GM10248 (cell line): ENCODE data around the gene ZNHIT1.

Experiments used
- CTCF ChIA-PET: fragments of 300-600 bp; sonication (Branson Sonifier 250); formaldehyde crosslinking; extraction: SDS; loops from one replicate; lab custom pipeline; 2021; ENCODE audit warnings: antibody characterized with exemption; lab: Yijun Ruan, JAX
- POLR2A ChIA-PET: fragments of 350-650 bp; sonication (Branson Sonifier 250); formaldehyde crosslinking; extraction: SDS; loops from one replicate; lab custom pipeline; 2020; ENCODE audit warnings: antibody characterized with exemption; lab: Yijun Ruan, JAX
- DNase-seq: peaks from one replicate; pipeline ENCODE4 v3.0.0; 2012; ENCODE audit errors: extremely low spot score
- TF ChIP-seq, protein P1 (sequence below): IDR thresholded peaks from 2 replicates; pipeline ENCODE4 v1.5.1; 2012; ENCODE audit warnings: mild to moderate bottlenecking, low read depth; ENCODE audit errors: extremely low read depth, missing control alignments, control extremely low read depth

ZNHIT1 gene

DNA sequence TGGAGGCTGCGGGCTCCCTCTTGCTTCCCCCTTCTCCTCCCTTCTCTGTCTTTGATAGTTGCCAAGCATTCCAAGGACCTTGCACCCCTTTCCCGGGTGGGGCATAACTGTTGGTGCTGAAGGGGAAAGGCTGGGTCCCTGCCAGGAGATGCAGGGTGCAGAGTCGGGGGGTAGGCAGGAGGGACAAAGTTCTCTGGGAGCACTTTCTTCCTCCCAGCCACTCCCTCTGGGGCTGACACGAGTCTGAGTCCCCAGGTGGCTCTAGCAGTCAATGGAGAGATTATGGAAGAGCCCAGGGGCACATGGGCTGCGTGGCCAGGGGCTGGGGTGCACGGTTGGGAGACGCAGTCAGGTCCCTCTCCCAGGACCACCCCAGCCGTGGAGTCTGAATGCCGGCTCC is 17.6 kb downstream of the ZNHIT1 start:
- POLR2A ChIA-PET, result interaction anchor here (0.6 kb wide), 1 partner anchor 14 kb away, joined by 4 read pairs; no protein-coding TSS in a partner anchor
- DNase-seq, result no peak
- CTCF ChIA-PET, result interaction anchor here (1.7 to 3.7 kb wide), 4 partner anchors 9 to 47 kb away, joined by 4 to 21 read pairs (median 6); partner anchors contain the start of genes FIS1 and PLOD3
- TF ChIP-seq, protein P1, sequence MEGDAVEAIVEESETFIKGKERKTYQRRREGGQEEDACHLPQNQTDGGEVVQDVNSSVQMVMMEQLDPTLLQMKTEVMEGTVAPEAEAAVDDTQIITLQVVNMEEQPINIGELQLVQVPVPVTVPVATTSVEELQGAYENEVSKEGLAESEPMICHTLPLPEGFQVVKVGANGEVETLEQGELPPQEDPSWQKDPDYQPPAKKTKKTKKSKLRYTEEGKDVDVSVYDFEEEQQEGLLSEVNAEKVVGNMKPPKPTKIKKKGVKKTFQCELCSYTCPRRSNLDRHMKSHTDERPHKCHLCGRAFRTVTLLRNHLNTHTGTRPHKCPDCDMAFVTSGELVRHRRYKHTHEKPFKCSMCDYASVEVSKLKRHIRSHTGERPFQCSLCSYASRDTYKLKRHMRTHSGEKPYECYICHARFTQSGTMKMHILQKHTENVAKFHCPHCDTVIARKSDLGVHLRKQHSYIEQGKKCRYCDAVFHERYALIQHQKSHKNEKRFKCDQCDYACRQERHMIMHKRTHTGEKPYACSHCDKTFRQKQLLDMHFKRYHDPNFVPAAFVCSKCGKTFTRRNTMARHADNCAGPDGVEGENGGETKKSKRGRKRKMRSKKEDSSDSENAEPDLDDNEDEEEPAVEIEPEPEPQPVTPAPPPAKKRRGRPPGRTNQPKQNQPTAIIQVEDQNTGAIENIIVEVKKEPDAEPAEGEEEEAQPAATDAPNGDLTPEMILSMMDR, result no peak

DNA sequence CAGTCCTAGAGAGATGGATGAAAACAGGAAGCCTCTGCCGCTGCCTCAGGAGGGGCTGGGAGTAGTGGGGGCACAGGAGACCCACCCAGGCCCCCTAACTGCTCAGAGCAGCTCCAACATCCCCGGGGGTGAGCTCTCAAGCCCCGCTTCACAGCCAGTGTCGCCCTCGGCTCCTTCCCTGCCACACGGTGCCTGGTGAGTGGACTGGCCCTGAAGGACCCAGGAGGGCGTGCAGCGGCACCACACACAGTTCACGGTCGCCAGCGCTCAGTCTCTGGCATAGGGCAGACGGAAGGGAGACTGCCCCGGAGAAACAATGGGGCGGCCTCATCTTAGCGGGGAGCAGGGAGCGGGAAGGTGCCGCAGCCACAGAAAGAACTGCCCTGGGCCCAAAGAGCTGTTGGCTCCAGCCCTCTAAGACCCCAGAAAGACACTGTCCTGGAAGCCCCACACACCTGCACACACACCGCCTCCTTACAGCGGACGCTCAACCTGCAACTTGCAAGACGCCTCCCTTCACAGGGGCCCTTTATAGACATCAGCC is 18.4 kb downstream of the ZNHIT1 start:
- TF ChIP-seq, protein P1, result no peak
- POLR2A ChIA-PET, result no interaction called here
- CTCF ChIA-PET, result interaction anchor here (0.9 to 3.7 kb wide), 4 partner anchors 8 to 55 kb away, joined by 3 to 21 read pairs (median 4); partner anchors contain the start of genes FIS1 and PLOD3
- no peak for DNase-seq

- ChIA-PET POLR2A (interaction anchor here (0.7 to 1.0 kb wide), 2 partner anchors 18 to 19 kb away, joined by 3 to 4 read pairs; partner anchors contain the start of gene ZNHIT1), CTCF (interaction anchor here (0.9 to 3.7 kb wide), 4 partner anchors 7 to 54 kb away, joined by 3 to 21 read pairs (median 4); partner anchors contain the start of genes FIS1 and PLOD3)
- TF ChIP-seq, protein P1, result no peak
- DNase-seq, result no peak
Measured at GRCh38 chr7:101237206-101238067, 19.5 kb downstream of the ZNHIT1 start, which contains the start of gene CLDN15. Gene CLDN15, minus strand, starts transcription at chr7:101237802. Its CDS starts 221 bp downstream, at chr7:101237581.

DNA sequence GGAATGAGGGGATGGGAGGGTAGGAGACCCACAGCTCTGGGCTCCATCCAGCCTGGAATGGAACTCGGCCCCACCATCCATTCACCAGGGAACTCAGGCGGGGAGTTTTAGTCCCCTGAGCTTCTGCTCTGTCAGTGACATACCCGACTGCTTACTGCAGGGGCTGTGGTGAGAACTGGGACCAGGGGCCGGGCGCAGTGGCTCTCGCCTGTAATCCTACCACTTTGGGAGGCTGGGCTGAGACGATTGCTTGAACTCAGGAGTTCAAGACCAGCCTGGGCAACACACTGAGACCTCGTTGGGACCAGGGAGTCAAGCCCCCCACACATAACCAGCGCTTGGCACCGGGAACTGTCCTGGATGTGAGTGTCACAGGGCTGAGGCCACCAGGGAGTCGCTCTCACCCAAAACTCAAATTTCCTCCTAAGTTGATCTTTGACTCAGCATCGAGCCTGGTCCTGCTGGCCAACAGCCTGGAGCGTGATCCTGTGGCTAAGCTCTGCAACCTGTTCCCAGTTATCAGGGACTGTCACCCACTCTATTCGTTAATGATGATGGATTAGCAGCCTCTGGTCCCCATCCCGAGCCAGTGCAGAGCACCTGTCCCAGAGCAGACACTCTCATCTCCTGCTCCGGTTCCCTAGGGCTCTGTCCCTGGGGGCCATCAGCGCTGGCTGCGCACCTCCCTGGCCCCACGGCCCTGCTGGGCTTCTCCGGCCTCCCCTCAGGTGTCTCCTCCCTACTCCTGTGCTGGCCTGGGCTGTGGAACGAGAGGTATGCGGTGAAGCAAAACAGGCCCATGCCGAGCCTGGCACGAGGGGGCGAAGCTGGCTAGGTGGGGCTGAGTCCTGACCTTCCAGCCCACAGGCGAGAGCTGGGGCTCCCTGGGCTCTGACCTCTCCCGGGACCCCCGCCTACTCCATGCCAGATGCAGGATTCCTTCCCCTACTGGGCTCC is 20.5 kb downstream of the ZNHIT1 start:
- TF ChIP-seq, protein P1, result no peak
- ChIA-PET POLR2A (interaction anchor here (0.7 kb wide), 1 partner anchor 19 kb away, joined by 3 read pairs; no protein-coding TSS in a partner anchor), CTCF (interaction anchor here (1.1 to 1.2 kb wide), 3 partner anchors 13 to 95 kb away, joined by 3 to 4 read pairs (median 3); no protein-coding TSS in a partner anchor)
- DNase-seq, result no peak

DNA sequence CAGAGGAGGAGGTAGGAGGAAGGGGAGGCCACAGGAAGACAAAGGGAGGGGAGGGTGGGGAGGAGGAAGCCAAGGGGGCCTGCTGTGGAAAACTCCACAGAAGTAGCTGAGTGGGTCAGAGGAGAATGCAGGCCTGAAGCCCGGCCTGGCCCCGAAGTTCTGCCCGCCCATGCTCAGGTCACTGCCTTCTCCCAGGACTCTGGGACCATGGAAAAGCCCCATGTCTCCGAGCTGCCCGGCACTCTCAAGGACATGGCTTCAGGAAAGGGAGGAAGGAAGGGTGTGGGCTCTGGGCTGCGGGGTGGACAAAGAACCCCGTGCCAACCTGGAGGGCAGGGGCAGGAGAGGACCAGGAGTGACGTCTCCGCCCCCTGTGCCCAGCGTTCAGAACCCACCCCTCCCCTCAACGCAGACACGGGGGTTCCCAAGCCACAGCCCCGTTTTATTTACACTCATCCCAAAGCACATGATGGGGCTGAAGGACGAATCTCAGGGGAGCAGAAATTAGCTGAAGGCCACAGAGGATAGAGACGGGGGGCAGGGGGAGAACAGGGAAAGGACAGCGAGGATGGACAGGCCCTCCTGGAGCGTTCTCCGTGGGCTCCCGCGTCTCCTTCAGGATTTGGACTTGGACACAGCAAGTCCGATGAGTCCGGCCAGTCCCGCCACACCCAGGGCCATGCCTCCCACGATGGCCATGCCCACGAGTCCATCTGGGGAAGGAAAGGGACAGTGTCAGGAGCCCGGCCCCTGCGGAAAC is 21.4 kb downstream of the ZNHIT1 start:
- ChIA-PET POLR2A (no interaction called here), CTCF (interaction anchor here (1.1 kb wide), 2 partner anchors 14 to 95 kb away, joined by 3 to 4 read pairs; no protein-coding TSS in a partner anchor)
- TF ChIP-seq, protein P1, result no peak
- no peak for DNase-seq
